ENCODE results near the gene NR2F6.
A peak's percentile ranks its signal among the peaks of the same experiment; 100 is the strongest.

Gene NR2F6

DNA sequence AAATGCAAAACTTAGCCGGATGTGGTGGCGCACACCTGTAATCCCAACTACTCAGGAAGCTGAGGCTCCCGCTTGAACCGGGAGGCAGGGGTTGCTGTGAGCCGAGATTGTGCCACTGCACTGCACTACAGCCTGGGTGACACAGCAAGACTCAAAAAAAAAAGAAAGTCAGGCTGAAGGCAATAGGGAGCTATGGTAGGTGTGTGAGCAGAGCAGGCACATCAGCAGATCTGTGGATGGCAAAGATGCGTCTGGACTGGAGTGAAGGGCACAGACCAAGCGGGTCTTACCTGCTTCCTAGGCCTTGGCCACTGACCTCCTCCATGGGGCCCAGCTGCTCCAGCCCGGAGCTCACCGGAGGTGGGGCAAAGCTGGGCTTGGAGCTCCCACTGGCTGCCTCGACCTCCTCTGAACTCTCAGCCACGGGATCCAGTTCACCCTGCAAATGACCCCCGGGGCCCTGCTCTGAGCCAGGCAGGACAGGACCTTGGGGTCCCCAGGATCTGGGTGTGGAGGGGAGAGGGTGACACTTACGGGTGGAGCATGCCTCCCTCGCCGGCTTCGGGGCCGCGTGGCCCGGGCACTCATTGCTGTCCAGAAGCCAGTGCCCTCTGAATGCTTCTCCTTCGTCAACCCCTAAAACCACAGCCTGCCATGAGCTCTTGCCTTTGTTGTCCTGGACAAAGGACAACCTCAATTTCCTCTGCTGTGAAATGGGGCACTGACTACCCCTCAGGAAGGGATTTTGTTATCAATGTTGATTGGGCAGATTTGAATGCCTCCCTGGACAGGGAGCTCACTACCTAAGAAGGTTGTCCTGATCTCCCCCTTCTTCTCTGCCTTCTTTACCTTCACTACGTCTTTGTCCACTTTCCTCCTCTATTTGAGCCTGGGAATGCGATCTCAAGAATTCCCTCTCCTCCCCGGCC lies 18.3 kb upstream of the NR2F6 start:
- no peak for DNase-seq

DNA sequence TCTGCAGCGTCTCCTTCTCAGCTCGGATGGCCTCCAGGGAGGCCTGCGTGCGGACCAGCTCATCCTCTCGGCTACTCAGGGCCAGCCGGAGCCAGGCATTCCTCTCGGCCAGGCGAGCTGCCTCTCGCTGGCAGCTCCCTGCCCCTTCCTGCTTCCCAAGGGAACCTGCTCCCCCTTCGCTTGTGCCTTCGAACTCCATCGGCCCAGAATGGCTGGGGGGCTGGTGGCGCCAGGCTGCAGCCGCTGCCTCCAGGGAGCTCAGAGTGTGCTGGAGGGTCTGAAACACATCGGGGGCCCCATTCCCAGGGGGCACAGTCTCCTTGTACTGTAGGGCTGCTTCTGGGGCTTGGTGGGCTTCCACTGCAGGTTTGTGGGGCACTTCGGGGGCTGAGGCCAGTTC lies 16.8 kb upstream of the NR2F6 start:
- DNase-seq, result no peak

DNA sequence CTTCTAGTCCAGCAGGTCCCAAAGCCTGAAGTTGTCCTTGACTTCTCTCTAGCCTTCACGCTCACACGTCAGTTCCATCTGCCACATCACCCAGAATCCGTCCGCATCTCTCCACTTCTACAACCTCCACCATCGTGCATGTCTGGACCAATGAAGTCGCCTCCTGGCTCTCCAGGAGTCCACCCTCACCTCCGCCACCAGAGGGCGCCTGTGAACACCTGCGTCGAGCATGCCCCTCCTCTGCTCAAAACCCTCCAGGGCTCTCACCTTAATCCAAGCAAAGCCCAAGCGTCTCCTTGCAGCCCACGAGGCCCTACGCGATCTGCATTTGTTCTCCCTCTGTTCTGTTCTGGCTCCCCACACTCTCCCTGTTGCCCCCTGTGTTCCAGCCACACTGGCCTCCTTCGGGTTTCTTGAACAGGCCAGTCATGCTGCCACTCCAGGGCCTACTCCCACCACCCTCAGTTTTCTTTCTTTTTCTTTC lies 15.2 kb upstream of the NR2F6 start:
- peak; percentile 66 for DNase-seq

DNA sequence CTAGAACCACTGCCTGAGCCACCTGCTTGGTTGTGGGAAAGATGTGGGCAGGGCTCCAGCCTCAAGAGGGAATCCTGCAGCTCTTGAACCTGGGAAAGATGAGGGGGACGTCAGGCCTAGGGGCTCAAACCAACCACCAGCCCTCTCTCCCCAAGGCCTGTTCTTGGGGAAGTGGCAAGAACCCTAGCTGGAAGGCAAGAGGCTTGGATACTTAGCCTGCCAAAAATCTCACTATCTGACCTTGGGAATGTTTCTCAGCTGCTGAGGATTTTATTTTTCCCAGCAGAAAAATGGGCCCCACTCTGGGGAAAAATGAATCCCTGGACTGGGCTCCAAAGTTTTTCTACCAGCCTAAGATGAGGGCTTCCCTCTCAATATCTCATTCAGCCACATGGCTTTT lies 14.2 kb upstream of the NR2F6 start:
- DNase-seq, result no peak

DNA sequence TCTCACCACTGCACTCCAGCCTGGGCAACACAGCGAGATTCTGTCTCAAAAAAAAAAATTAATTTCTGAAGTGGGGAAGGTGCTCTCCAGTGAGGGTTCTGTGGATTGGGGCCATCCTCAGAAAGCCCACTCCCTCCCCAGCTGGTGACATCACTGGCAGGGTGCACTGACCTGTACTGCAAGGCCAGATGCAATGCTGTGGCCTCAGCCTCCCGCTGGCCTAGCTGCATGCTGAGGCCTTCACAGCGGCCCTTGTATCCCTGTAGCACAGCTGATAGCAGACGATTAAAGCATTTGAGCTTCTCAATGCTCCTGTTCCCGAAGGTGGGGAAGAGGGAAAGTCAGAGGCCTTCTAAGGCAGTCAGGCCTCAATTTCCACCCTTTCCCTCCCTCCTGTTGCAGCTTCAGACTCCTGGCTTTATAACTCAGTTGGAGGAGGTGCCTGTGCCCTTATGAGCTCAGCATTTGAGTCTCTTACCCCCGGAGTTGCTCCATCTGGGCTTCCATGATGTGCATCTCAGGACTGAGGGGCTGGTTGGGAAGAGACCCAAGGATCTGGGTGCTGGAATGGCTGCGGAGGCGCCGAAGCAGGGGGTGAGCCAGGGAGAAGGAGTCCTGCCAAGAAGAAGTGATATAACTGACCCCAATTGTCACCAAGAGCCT lies 13.5 kb upstream of the NR2F6 start:
- no peak for DNase-seq

DNA sequence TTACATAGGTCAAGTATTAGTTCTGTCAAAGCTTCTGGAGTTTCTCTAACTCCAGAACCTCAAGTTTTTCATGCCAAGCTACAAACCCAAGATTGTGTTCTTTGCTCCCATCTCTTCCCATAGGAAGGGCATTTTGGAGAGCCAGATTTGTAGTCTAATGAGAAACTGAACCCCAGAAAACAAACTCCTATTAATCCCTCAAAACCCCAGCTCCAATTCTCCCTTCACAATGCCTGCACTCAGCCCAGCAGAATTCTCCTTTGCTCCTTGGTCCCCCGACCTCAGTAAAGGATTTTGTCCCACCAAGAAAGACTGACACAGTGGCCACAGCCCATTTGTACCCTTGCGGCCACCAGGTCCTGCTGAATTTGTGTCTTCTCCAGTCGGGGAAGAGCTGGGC lies 10.4 kb upstream of the NR2F6 start:
- no peak for DNase-seq

DNA sequence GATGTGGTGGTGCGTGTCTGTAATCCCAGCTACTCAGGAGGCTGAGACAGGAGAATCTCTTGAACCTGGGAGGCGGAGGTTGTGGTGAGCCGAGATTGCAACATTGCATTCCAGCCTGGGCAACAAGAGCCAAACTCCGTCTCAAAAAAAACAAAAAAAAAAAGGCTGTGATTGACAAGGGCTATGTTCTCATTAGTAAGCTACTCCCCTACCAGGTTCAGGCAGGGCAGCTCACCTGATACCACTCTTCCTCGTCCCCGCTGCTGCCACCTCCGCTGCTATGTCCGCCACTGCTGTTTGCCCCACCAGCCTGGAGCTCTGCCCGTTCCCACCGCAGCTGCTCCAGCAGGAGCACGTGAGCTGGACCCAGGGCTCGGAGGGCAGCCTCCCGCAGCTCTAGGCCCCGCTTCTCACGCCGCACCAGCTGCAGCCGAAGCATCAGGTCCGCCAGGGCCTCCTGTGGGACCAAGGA lies 9.5 kb upstream of the NR2F6 start:
- no peak for DNase-seq

DNA sequence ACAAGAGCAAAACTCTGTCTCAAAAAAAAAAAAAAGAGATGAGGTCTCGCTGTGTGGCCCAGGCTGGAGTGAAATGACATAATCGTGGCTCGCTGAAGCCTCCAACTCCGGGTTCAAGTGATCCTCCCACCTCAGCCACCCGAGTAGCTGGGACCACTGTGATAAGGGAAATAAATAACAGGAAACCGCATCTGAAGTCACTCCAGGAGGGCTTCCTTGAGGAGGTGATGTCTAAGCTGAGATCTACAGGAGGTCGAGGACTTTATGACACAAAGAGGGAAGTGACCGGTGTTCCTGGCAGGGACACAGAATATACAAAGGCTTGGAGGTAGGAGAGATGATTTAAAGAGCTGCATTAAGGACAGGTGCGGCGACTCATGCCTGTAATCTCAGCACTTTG lies 8.9 kb upstream of the NR2F6 start:
- DNase-seq, result no peak

DNA sequence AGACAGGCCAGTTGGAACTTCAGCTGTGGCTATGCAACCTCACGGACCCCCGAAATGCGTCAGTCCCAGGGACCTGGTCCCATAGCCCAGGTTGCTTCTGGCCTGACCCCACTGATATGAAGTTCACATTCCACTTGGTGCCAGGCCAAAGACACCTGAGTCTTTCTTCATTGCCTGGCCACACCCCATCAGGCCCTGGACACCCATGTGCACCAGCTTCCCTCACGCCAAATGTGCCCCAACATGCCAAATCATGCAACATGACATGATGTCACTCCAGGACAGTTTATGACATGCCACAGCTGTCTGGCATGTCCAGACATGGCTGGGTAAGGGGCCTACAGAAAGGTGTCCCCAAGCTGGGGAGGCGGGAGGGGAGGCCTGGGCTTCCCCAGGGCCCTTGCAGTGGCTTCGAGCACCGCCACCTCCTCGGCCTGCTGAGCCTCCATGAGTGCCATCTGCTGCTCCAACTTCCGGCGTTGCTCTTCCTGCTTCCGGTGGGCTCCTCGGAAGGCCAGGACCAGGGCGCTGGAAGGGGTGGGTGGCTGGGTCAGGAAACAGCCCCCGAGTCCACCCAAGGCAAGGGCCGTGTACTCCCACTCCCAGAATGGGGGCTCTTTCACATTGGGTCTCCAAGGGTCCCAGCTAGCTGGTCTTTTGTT lies 4.3 kb upstream of the NR2F6 start:
- no peak for DNase-seq

DNA sequence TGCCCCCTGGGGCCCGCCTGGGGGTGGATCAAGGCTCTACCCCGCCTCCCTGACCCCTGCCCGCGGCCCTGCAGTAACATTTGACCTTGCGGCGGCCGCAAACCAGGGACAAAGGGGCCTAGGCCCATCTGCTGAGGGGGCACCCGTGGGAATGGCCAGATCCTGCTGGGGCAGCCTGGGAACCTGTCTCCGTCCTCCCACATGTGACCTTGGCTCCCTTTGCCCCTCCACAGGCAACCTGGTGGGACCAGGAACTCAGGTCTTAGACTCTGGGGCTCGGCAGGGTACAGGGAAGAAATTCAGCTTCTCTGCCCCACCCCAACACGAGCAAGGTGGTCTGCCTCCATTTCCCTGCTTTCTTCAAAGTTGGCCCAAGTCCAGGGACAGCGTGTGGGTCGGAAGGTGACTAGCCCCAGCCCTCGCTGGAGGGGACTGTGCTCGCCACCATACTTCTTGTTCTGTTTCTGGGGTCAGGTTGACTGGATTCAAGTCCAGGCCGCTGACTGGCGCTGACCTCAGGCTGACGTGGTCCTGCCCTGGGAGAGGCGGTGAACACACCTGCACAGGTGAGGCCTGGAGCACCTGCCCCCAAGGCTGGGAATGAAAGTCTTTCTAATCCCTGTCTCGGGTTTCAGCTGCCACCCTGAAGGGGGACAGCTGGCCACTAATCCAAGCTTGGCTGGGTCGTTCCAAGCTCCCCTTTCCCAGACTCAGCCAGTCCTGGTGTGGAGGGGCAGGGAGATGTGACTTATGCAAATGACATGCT lies 2.5 kb upstream of the NR2F6 start:
- DNase-seq, result no peak

DNA sequence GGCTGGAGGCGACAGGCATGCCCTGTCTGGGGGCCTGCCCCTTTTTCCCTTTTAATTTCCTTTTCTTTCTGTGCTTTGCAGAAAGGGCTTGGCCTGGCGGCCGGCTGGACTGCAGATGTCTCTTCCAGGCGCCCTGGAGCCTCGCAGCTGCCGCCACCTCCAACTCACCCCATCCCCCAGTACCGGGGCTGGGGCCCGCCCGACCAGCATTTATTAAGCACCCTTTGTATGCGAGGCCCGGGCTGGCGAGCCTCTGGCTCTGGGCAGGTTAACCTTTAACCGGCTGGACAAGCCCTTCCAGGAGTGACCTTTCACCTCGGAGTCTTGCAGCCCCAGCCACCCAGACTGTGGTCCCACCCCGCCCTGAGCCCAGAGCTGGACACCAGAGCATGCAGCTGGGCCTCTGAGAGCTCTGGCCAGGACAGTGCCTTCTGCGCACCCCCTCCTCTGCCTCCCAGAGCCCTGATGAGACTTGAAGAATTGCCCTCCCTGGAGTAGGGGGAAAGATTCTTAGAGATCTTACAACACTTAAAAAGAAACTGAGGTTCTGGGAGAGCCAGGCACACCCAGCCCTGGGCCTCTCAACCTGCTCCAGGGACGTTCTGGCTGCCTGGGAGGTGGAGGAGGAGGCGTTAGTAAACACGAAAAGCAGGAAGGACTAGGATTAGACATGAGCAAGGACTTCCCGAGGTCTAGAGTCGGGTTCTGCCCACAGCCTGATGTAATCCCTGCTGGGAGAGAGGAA lies 1.1 kb upstream of the NR2F6 start:
- peak; percentile 78 for DNase-seq

DNA sequence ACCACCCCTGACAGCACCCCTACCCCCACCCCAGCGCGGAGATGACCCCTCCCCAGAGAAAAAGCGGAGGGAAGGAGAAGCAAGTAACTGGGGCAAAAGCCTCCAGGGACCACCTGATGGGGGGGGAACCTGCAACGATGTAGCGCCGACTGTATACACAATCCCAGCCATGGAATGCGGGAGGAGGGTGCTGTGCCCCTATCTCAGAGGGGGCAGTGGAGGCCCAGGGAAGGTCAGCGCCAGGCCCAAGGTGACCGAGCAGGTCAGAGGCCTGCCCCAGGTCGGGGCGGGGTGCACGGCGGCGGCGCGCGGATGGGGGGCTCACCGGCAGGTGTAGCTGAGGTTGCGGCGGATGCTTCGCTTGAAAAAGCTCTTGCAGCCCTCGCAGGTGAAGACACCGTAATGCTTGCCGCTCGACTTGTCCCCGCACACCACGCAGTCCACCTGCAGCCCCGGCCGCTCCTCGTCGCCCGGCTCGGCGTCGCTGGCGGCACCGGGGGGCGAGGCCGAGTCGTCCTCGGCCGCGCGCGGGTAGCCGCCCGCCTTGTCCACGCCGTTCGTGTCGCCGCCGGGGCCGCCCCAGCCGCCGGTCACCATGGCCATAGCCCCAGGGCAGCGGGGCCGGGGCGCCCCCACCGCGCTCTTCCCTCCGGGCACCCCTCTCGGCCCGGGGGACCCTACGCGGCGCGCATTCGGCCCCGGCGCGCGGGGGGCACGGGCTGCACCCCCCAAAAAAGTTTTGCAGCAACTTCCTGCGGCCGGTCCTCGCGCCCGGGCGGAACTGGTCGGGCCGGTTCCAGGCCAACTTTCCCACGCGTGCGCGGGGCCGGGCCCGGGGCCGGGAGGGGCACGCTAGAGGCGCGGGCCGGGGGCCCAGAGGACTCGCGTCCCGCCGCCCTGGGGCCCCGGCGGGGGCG lies 843 bp downstream of the NR2F6 start:
- no peak for DNase-seq

DNA sequence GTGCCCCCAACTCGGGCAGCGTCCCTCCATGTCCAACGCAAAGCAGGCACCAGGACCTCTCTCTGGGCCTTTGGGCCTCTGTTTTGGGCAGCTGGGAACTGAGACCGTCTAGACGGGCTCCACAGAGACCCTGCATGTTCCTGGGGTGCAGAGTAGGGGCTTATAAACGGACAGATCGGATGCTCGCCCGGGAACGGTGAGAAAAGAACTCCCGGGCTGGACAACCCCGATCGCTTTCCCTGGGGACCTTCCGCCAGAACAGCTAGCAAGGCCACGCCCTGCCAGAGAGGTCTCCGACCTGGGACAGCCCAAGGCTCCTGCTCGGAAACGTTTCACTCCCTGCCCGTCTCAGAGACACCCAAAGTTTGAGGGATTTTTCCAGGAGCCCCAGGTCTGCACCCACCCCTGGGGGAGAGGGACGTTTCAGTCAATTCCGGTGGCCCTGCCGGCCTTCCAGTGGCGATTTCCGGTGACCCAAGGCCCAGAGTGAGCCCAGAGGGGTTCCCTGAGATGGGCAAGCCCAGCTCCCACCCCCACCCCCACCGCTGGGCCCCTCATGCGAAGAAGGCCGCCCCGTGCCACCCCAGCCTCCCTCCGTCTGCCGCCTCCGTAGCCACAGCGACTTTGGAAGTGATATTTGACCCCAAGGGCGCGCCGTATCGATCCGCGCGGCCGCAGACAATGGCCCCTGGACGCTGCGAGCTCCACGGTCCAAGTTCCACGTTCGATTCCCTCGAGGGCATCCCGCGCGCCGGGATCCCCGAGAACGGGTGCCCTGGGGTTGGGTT lies 1.7 kb downstream of the NR2F6 start:
- peak; percentile 32 for DNase-seq

DNA sequence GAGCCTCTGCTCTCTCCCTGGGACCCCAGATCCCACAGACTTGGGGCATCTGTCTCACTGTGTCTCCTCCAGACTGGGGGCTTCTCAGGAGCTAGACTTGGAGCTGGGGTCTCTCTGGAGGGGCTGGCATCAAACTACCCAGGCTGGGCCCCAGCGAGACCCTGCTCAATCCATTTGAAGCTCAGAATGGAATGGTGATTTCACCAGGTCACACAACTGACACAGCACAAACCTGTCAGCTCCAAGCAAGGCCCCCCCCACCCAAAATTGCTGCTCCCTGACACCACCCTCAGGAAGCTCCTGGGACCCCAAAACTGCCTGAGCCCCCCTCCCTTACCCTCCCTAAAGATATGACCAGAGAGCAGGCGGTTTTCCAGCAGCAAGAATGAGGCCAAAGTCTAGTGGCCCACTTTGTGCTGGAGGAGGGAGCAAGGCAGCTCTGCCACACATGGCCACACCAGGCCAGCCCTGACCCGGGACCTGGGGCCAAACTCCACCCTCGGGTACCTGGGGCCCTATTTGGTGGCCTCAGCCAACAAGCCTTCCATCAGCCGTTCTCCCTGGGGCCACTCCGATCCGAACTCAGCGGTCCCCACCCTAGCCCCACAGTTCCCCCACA lies 2.4 kb downstream of the NR2F6 start:
- DNase-seq, result no peak

DNA sequence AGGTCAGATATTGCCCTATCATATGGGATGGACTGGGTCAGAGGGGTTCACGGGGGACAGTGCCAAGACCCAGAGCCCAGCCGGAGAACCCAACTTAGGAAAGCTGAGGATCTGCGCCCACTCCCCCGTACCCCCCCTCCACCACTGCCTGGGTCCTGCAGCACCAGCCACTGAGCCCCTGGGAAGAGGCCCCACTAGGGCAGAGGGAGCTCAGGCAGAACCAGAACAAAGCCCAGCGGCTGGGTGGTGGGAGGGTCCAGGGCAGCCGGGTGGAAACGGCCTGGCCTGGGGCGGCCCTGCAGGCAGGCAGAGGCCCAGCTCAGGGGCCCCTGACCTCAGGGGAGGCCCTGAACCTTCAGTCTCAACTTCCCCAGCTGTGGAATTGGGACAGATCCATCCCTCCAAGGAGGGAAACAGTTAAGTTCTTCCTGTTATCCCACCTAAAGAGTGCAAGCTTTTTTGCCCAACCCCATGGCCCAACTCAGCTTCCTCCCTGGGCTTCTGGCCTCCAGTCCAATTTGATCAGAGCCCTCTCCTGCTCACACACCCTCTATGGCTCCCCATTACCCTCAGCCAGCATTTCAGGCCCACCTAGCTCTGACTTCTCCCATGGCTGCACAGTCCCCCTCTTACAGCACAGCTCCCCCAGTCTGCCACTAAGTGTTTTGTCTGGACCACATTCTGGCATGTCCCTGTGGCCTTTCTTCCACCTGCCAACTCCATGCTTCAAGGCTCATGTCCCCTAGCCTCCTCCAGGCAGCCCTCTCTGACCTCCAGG lies 3.1 kb downstream of the NR2F6 start:
- no peak for DNase-seq

DNA sequence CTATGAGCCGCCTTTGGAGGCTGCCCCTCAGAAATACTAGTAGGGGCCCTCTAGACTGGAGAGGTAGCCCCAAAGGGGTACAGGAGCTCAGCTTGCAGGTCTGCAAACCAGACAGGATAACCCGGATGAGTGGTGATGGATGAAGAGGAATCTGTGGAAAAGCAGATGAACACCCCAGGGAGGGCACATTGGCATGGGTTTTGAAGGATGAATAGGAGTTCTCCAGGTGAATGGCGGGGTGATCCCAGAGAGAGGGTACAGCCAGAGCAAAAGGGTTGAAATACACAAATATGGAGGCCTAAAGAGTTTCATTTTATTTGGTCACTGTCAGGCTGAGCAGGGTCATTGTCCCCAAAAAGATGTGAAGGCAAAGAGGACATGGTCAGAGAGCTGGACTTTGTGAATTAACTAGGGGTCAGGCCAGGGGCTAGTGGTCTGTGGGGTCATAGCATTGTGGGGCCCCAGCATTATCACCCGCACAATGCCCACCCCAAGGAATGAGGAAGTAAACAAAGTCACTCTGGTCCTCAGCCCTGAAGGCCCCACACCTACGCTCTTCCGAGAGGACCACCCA lies 4.8 kb downstream of the NR2F6 start:
- no peak for DNase-seq

DNA sequence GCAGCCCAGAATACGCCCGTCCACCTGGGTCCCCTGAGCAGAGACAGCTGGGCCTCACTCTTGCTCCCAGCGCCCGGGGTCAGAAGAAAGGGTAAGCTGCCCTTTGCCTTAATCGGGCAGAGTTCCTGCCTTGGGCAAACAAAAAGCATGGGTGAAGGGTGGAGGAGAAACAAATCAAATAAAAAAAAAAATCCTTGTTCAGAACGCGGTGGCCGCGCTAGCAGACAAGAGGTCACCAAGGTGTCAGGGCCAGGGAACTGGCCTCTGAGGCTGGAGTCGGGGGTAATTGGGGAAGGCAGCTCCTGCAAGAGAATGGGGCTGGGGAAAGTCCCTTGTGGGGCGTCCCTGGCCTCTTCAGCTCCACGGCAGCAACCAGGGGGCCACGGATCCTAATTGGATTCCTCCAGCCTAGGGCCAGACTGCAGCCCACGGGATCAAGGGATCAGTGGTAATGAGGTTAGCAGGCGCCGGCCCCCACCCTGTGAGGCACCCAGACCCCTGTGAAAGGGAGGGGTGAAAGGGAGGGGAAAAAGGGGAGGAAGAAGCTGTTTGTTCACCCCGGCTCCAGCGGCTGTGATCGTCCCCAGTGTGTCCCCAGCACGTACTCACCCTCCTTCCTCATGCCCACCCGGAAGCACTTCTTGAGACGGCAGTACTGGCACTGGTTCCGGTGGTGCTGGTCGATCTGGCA lies 5.5 kb downstream of the NR2F6 start:
- no peak for DNase-seq

Data from HCEC 1CT (cell line).